C4-2B (cell line): Measurements from ENCODE around the gene N4BP3.

Source experiments
- H3K27ac ChIP-seq: fragments of 450-650 bp; 2 replicates; pipeline ENCODE4 v1.5.1; 2017
- CTCF ChIP-seq: fragments of 450-650 bp; conservative IDR thresholded peaks from 2 replicates; pipeline ENCODE4 v1.5.1; 2017; ENCODE audit warnings: mild to moderate bottlenecking
- ZFX ChIP-seq: fragments of 450-650 bp; IDR thresholded peaks from 2 replicates; pipeline ENCODE4 v1.6.1; 2017

Gene N4BP3

GRCh38 chr5:178145965-178146820 lies 32.9 kb downstream of the N4BP3 start:
- TF ChIP-seq CTCF: peak; percentile 93
- no peak for TF ChIP-seq ZFX
- H3K27ac ChIP-seq: no peak overlapping the region

- no peak overlapping the region for H3K27ac ChIP-seq
- TF ChIP-seq ZFX (no peak), CTCF (no peak)
These were observed 34.1 kb downstream of the N4BP3 start for GRCh38 chr5:178147406-178147805.

DNA sequence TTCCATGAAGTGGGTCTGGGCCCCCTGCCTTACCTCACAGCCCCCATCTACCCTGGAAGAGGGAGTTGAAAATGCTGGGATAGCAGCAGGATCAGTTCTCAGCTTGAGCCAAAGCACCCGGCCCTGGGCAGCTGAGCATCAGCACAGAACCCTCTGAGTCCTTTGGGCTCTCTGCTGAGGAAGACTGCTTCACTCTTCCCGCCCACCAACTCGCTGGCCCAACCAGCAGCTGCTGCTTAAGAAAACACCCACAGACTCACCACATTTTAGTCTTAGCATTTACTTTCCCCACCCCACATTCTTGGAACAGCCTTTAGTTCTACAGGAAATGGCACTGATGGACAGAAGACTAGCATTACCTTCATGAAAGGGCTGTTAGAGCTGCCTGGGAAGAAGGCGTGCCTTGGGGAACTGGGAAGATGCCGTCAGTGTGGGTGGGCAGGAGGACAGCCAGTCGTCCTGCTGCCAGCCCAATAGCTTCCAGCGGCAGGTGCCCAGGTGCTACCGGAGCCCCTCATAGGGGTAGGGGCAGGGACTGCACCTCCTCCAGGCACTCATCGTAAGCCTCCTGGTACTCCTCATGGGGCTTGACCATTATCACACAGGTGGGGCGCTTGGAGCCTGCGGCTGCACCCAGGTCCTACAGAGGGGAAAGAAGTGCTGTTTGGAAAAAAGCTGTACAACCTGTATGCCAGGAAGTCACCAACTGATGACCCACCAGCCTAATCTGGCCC lies 36.0 kb downstream of the N4BP3 start:
- H3K27ac ChIP-seq: no peak overlapping the region
- TF ChIP-seq ZFX (no peak), CTCF (no peak)

DNA sequence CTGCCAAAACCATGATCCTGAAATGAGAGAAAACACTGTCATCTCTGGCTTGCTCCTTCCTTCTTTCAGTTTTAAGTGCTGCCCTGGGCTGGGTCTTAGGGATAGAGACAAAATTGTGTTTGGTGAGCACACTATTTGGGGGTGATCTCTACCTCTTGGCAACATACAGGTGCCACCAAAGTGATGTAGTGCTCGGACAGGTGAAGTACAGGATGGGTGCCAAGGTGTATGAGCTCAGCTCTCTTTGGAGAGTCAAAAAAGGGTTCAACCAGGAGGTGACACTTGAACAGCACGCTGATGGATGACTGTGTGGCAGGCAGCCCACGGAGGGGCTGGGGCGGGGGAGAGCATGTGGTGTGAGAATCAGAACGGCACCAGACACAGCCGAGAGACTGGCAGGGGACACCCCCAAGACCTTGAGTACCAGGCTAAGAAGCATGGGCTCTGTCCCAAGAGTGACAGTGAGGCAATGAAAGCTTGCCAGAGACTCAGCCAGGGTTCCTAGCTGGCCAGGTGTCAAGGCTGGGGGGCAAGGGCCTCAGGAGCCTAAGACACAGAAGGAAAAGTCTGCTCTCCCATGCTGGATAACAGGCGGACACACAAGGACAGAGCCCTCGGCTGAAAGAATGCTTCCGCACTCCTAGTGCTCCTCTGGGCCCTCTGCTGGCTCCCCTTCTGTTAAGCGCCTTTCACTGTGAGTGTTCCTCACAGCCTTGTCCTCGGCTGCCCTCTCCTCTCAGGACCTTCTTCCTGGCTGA lies 37.8 kb downstream of the N4BP3 start:
- no peak for TF ChIP-seq ZFX

GRCh38 chr5:178152491-178153444 lies 39.4 kb downstream of the N4BP3 start:
- TF ChIP-seq CTCF (no peak), ZFX (no peak)

More for the DNA sequence above, 37.8 kb downstream of the N4BP3 start:
- H3K27ac ChIP-seq: no peak overlapping the region

GRCh38 chr5:178153530-178154340 lies 40.4 kb downstream of the N4BP3 start, which contains the start of gene NHP2:
NHP2 (minus strand) TSS chr5:178153885; CDS start chr5:178153817, 68 bp downstream.
- TF ChIP-seq ZFX (no peak), CTCF (no peak)
- peak within 1 kb of the TSS; percentile 71 for H3K27ac ChIP-seq

More at GRCh38 chr5:178152491-178153444, 39.4 kb downstream of the N4BP3 start:
- peak overlapping the region; percentile 71 for H3K27ac ChIP-seq
